NCI-H345 (cell line): ENCODE measurements around the gene ATG16L1.

Source experiments
- DNase-seq: peaks from one replicate; lab custom pipeline; 2025; lab: John Stamatoyannopoulos, UW

The ATG16L1 gene

DNA sequence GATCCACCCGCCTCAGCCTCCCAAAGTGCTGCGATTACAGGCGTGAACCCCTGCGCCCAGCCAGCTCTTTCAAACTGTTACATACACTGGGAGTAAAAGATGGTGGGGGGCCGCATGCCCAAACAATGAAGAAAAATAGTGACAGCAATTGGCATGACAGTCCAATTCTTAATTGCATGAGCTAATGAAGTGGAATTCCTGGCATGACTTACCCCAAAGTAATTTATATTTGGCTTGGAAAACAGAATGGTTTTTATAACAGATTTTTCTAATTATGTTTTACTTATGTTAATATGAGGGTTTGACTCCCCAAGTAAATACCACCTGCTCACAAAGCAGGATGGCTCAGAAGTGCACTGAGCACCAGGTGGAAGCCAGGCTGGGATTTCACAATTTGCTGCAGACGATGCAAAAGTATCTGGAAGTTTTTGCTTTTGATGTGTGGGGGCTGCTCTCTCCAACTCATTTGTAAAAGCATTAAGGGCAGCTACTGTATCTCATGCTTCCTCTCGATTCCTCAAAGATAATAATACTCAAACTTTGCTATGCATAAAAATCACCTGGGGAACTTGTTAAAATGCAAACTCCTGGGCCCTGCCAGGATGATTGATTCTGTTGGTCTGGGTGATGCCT lies 24.0 kb upstream of the ATG16L1 start:
- no peak for DNase-seq

DNA sequence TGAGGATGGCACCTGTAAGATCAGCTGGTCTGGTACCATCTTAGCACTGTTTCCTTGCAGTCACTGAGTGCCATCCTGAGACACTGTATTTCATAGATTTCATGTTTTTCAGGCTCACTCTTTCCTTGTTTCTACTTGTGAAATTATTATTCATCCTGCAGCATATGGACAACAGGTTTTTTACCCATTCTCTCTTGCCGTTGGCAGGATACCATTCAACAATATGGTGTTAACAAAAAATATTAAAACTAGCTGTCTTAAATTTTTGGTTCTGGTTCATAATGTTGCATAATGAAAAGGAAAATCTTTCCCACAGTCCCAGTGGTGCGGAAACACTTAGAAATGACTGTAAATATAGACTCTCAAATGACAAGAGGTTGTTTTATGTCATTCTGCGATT lies 23.1 kb upstream of the ATG16L1 start:
- DNase-seq = no peak

GRCh38 chr2:233233618-233234230 lies 17.7 kb upstream of the ATG16L1 start:
- DNase-seq = no peak

- DNase-seq = no peak
Measured at GRCh38 chr2:233234264-233234663, 17.2 kb upstream of the ATG16L1 start.

GRCh38 chr2:233234996-233235395 lies 16.5 kb upstream of the ATG16L1 start:
- no peak for DNase-seq

- no peak for DNase-seq
Measured at GRCh38 chr2:233235977-233236376, 15.5 kb upstream of the ATG16L1 start.

DNA sequence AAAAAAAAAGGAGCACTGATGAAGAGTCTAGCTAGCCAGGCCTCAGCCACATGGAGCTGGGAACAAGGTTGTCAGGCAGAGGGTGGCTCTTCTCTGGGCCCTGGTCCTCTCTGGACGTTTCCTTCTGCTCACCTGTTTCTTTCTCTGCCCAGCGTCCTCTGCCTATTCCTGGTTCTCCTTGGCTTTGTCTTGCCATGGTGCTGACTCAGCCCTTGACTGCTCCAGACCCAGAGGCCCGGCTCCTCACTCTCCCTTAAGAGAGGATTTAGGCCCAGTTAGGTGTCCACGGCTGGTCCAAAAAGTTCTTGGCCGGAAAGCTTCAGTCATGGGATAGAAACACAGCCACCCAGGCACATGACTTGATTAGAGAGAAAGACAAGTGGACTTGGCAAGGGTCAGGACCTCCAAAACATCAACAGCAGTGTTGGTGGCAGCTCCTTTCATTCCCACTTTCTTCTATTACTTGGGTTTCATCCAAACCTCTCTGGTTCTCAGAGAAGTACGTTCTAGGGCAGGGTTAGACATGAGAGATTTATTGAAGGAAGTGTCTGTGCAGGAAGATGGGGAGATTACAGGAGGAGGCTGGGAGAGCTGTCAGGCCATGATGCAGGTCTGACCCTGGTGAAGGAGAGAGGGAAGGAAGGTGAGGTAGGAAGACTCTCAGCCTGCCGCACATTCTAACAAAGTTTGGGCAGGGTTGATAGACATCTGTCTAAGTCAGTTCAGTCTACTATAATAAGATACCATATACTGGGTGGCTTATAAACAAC lies 14.5 kb upstream of the ATG16L1 start:
- DNase-seq = no peak

DNA sequence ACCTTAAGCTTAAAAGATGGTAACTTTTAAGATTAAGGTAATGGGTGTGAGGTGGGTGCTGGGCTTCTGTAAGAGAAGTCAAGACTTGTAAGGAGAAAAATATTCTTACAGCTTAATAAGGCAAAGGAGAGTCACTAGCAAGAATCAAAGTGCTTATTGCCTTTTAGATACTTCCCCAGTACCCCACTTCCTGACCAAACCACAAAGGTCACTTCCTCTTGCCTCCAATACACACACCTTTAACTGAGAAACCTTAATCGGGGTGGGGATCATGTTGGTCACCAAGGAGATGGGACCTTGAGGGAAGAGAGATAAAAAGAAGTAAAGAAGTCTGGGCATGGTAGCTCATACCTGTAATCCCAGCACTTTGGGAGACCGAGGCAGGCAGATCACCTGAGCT lies 10.6 kb upstream of the ATG16L1 start:
- no peak for DNase-seq

DNA sequence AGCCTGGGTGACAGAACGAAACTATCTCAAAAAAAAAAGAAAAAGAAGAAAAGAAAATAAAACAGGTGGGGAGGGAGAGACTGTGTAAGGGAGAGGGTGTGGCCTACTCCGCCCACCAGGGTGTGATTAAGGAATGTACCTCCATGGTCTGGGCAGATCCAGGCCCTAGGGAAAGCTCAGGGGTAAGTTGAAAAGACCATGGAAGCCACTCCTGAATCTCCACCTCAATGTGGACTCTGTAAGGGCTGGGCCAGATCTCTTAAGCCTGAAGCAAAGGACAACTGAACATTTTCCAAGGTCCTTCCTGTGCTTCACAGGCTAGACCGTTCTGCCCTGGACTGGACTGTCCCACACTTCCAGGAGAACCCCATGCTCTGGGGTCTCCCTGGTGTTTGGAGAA lies 9.7 kb upstream of the ATG16L1 start:
- no peak for DNase-seq

GRCh38 chr2:233242231-233242927 lies 9.1 kb upstream of the ATG16L1 start:
- no peak for DNase-seq

DNA sequence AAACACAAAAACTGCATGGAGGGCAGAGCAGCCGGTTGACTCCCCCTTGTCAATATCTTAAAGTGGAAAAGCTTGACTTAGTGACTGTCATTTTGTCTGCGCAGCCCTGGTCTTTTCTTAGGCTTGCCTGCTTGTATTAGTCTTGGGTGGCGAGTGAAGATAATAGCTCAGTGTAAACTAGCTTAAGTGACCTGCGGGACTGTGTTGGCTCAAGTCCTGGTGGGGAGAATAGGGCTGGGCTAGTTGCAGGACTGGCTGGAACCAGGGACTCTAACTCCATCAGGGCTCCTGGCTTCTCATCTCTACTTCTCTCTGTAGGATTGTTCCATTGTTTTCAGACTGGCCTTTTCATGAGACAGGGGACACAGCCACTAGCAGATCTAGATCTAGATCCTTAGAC lies 8.1 kb upstream of the ATG16L1 start:
- no peak for DNase-seq

- DNase-seq = no peak
Measured at GRCh38 chr2:233244818-233245217, 6.7 kb upstream of the ATG16L1 start.

DNA sequence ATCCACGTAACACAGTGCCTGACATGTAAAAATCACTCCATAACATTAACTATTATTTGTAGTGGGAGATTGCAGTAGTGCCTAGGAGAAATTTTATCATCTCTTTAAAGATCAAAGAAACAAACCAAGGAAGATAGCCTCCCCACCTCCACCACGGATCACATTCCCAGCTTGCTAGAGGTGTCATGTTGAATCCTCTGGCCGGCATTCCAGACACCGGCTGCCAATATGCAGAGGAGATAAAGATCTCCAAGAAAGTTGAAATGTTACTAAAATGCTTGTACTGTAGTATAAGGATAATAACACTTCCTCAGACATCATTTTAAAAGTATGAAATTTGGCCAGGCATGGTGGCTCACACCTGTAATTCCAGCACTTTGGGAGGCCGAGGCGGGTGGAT lies 6.1 kb upstream of the ATG16L1 start:
- no peak for DNase-seq

DNA sequence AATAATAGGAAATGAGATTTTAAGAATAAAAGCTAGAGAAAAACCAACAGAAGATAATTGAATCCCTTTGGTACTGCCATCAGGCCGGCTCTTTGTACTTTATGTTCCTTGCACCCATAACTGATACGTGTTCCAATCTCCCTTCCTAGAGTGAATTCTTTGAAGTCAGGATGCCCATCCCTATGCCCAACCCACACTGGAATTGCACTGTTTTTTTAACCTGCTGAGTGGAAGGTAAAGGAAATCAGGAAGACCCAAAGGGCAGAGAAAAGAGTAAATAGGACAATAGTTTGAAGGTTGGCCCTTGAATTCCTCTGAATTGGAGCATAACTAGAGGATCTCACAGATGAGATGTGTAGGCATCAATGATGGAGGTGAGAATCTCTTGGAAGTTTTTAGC lies 4.4 kb upstream of the ATG16L1 start:
- DNase-seq = no peak

GRCh38 chr2:233247744-233248143 lies 3.7 kb upstream of the ATG16L1 start:
- DNase-seq = no peak

DNA sequence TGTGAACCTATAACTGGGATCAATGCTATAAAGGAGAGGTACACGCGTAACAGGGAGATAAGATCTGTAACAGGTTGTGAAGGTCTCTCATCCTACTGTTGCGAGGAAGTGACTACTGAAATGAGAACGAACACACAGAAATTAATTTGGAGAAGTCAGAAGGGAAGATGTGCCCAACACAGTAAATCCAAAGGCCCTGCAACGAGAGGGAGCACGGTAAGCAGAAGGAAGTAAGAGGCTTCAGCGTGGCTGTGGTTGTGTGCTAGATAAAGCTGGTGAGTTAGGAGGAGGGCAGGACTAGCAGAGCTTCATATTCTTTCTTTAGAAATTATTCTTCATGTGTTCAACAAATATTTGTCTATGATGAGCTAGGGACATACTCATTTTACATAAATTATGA lies 2.5 kb upstream of the ATG16L1 start:
- DNase-seq = no peak

DNA sequence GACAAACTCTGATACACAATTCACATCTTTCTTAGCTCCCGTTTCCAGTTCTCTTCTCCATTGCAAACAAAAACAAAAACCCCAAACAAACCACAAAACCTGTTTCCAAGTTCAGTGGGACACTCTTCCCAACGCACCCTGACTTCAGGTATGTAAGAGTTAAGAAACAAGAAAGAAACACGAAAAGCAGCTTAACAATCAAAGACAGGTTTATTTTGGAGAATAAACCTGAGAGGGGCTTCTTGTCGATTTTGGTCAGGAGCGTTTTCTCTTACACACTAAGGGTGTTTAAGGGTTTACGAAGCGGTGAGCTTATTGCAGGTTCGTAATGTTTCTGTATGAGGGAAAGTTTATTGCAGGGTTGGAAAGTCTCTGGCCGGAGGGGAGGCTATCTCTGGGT lies 905 bp upstream of the ATG16L1 start:
- no peak for DNase-seq

DNA sequence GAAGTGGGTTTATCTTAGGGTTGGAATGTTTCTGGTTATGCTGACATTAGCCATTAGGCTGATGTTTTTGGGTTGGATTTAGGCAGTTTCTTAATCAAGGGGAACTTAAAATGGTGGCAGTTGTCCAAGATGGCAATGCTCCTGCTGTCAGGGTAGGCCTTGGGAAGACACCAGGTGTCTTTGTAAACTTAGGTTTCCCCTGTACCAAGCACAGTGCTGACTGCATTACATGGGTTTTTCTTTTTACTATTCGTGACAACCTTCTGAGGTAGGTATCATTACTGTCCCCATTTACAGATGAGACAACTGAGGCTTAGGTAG lies 528 bp upstream of the ATG16L1 start:
- DNase-seq = no peak

DNA sequence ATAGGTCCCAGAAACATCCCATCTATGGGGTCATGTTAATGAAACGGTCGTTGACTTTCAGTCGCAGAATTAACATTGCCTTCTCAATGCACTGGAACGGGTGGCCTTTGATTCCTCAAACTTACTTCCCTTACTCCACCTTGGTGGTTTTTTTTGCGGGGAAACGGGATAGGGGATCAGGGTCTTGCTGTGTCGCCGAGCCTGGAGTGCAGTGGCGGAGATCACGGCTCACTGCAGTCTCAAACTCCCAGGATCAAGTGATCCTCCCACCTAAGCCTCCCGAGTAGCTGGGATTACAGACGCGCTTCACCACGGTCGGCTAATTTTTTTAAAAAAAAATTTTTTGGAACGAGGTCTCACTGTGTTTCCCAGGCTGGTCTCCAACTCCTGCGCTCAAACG lies 754 bp downstream of the ATG16L1 start:
- no peak for DNase-seq

- DNase-seq = no peak
Measured at GRCh38 chr2:233255151-233255550, 3.7 kb downstream of the ATG16L1 start.

DNA sequence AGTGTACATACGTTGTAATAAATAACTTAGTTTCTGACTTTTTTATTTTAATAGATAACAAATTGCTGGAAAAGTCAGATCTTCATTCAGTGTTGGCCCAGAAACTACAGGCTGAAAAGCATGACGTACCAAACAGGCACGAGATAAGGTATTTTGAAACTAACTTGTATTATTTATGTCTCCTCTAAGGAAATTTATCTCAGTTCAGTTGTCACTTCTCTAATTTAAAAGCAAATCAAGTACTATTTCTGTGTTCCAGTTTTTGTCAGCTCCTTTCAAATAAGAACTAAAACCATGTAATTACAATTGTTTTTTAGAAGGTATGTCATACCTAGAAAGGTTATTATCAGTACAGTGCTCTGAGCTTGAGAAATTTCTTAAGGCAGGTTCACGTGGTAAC lies 4.6 kb downstream of the ATG16L1 start:
- DNase-seq = no peak

GRCh38 chr2:233258211-233258610 lies 6.7 kb downstream of the ATG16L1 start:
- DNase-seq = no peak

DNA sequence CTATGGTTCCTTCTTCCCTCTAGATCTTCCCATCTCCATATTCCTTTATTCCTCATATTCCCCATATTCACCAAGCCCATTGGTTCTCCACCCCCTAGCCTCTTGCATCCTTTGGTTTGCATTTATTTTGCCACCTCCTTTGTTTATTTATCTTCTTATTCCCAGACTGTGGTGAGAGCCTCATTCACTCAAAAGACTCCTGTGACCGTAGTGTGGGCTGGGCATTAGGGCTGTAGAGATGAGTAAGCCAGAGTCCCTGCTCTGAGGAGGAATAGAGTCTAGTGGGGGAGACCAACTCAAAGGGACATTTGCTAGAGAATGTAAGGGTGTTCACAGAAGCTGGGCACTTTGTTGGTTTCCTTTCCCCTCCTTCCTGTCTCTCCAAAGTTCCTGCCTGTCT lies 8.3 kb downstream of the ATG16L1 start:
- no peak for DNase-seq
